Endometrial microvascular endothelial cells (primary cell): Measurements from ENCODE around the gene ZFYVE28. TPM values are rescaled to one million over a fixed set of nuclear protein-coding genes. Genes with fewer than 3 reads are reported as not detected.
"Not testable (repeated sequence)": the region's sequence is repeated elsewhere in the genome, so short reads cannot be mapped to it uniquely, and the experiment has no call there.

Experiments
- in situ Hi-C: cut with HindIII; loops from 2 replicates; pipeline ENCODE4 v1.10.0; 2017; ENCODE audit warnings: low sequenced_read_pairs, low pct_unique_long_range_greater_than_20kb; ENCODE audit errors: inconsistent ontology term
- total RNA-seq: library from RNA; depleted of rRNA; stranded (reverse); fragments of >200 nt; gene quantifications from one replicate; pipeline ENCODE4 v1.2.3, GENCODE V29; 2015; ENCODE audit errors: inconsistent ontology term

Gene ZFYVE28
- total RNA-seq, 1 donor from 2014 or later: 12.3 TPM

DNA sequence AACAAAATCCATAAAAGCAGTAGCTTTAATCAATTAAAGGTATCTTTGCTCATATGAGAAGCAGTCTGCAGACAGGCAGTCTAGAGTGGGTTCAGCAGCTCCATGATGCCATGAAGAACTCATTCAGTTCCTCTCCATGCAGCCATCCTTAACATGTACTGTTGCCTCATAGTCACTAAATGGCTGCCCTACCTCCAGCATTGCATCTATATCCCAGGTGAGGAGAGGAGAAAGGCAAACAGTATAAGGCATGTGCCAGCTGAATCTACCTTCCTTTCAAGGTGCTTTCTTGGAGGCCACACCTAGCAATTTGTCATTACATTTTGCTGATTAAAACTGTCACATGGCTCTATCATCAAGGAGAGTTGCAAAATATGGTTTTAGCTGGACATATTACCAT is 13.6 kb upstream of the ZFYVE28 start:
- in situ Hi-C loops: no loop called here

DNA sequence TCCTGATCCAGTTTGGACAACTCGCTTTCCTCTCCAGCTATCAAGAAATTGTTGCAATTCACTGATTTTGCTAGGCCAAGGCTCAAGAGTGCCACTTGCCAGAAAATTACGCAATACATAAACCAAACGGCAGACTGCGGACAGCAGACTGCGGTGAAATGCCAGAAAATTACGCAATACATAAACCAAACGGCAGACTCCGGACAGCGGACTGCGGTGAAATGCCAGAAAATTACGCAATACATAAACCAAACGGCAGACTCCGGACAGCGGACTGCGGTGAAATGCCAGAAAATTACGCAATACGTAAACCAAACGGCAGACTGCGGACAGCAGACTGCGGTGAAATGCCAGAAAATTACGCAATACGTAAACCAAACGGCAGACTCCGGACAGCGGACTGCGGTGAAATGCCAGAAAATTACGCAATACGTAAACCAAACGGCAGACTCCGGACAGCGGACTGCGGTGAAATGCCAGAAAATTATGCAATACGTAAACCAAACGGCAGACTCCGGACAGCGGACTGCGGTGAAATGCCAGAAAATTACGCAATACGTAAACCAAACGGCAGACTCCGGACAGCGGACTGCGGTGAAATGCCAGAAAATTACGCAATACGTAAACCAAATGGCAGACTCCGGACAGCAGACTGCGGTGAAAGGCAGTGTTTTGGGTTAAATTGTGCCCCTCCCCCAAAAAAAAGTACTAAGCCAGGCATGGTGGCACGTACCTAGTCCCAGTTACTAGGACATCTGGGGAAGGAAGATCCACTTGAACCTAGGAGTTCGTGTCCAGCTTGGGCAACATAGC is 11.7 kb upstream of the ZFYVE28 start:
- in situ Hi-C loops: not testable (repeated sequence)

DNA sequence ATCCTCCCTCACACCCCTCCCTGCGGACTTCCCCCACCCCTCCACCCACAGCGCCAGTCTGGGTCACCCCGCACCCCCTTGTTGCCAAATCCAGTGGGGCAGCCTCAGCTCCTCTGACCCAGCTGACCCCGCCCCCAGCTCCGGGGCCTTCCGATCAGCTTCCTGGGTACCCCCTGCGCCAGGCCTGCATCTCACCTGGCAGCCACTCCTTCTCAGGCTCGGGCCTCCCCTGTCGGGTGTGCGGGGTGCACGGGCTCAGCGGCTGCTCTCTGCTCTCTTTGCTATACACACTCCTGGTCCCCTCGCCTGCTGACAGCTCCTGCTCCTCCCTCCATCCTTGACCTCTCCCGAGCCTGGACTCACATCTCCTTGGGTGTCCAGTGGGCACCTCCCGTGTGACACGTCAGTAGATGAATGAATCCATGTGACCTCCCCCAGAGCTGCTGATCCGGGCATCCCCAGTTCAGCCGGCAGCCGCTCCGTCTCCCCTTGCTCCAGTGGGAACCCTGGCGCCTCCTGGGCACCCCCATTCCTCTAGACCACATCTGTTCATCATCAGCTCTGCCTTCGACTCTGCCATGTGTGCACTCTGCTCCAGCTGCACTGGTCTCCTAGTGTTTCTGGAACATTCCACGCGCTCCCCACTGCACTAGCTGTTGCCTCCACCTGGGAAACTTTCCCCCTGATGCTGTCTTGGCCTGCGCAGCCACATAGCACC is 10.2 kb upstream of the ZFYVE28 start:
- in situ Hi-C loops: no loop called here

DNA sequence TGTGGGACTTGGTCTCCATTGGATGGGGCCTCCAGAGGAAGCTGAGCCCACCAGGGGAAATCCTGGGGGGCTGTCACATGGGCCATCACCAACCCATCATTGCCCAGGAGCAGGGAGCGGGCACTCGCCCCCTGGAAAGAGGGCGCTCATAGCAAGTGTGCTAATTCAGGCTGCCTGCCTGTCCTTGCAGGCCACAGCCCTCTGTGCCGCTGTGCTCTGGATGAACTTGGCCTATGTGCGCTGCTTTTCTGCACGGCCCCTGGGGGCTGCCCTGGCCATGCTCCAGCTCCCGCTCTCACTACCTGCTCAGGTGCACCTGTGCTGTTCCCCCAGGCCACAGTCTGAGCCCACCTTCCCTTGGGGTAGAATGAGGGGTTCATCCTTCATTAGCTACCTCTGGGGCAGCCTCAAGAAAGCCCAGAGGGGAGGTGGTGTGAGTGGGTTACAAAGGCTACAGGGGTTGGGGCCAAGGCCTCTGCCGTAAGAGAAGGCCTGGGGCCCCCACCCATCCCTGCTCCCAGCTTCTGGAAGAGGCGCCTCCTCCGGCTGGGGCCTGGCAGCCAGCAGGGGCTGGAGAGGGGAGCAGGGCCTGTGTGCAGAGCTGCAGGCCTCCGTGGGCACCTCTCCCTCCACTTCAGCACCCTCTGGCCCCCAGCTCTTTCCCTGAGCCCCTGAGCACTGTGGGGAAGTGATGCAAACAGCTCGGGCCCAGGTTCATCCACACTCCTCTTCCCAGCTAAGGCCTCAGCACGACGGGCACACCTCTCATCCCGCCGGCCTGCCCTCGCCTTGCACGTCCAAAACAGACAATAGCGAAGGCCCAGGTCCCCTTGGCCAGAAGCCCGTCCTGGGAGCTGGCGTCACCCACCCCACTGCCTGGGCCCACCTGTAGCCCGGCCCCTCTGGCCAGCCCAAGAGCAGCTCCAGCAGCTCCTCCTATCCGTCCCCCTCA is 9.2 kb upstream of the ZFYVE28 start:
- in situ Hi-C loops: no loop called here

DNA sequence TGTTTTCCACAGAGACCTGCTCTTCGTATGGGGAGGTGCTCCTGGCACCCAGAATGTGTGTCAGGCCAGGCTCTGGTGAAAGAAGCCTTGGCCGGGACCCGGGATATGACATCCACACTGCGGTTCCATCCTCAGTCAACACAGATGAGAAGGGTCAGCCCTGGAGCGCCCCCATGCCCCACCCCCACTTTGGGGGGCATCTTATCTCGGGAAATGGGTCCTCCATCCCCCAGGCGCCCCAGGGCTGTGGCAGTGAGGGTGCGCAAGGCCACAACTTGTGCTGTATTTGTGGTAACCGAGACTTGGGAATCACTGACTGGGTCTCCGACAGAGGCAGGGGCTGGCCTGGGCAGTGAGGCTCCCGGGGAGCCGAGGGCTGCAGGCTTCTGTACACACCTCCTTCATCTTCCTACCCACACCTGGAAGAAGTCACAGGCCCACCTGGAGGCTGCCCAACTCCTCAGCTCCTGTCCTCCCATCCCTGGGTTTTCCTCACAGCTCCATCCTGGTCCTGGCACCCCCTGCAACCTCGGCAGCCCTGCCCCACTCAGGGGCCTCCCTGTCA is 8.3 kb upstream of the ZFYVE28 start:
- in situ Hi-C loops: no loop called here

DNA sequence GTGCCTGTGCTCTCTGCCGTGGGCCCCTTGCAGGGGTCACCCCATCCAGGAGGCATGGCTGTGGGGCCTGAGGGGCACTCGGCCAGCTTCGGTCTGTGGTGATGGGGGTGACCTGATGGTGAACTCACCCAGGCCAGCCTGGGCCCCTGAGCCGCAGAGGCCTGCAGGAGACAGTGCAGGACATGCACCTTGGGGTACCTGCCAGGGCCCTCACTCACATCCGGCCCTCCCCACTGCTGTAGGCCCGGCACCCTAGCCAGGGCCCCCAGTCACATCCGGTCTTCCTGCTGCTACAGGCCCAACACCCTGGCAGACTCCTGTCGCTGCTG is 7.6 kb upstream of the ZFYVE28 start:
- in situ Hi-C loops: no loop called here

DNA sequence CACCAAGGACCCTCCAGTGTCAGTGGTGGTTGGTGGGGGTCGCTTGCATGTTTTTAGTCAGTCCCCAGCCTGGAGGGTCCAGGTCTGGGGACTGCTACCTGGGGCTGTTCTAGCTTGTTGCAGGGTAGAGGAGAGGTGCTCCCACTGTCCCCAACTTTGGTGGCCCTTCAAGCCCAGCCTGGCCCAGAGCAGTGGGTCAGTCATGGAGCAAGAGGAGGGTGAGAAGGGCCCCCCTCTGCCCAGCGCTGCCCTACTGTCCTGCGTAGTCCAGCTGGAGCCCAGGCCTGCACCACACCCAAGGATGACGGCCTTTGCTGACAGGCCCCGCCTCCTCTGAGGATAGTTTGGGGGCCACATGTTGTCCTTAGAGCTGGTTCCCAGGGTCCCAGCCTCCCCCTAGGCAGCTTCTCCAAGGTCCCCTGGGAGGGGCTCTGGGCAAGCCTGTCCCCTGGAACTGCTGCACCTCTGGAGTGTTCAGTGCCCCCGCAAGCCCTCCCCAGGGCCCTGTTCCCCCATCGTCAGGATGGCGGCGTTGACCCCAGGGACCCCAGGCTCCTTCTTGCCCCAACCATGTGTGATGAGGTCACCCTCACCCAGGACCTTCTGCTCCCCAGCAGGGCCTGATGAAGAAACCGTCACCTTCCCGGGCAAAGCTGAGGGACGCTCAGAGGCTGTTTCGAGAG is 7.1 kb upstream of the ZFYVE28 start:
- in situ Hi-C loops: no loop called here

DNA sequence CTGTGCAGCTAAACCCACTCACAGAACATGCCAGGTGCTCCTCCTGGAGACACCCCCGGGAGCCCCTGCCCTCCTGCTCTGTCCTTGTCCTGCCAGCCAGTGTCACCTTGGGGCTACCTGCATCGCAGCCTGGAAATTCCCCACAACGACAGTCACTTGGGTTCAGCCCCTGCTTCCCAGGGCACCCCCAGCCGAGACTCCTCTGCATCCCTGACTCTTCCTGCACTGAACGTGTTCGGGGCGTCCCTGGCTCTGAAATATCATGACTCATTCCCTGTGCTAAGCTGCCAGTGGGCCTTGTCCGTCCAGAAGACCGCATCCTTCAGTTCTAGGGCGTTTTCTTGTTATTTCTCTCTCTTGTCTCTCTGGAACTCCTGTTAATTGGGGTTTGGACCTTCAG is 6.1 kb upstream of the ZFYVE28 start:
- in situ Hi-C loops: no loop called here

DNA sequence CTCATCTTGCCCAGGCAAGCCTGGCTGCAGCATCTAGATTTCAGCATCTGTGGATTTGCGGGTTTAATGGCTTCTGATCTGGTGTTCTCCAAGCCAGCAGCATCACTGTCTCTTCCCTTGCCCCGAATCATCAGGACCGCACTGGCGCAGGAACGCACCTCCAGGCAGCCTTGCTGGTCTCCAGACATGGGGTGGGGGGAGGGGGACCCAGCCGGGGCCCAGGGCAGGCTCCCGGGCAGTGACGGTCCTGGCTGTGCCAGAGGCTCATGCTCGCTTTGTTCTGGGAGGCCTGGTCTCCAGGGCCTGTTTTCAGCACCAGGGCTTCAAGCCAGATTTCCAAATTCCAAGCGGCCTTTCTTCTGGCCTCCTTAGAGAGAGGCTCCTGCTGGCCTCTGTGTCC is 5.2 kb upstream of the ZFYVE28 start:
- in situ Hi-C loops: no loop called here

DNA sequence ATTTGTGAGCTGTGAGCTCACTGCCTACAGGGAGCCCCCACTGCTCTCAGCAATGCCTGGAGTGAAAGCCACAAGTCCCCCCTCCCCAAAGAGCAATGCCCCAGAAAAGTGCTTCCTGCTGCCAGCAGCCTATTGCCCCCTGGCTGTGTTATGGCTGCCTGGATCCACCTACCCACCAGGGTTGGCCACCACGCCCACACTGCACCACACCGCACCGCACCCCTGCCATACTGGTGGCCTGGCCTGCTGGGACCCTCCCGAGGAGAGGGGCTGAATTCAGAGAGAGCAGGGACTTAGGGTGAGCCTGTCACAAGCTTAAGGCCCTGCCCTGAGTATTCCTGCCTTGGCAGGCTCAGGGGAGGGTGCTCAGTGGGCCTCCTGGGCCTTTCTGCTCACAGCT is 4.6 kb upstream of the ZFYVE28 start:
- in situ Hi-C loops: no loop called here

DNA sequence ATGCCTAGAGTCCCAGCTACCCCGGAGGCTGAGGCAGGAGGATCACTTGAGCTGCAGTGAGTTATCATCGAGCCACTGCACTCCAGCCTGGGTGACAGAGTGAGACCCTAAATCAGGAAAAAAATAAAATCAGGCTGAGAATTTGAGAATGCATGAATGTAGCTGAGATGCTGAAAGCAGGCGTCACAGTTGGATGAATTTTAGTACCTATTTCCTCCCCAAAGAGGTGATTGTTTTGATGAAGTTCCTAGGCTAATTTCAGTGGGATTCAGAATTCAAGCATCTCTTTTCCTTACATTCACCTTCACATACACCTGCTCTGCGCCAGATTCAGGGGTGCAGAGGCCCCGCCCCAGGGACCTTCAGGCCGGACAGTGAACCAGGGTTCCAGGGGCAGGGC is 3.5 kb upstream of the ZFYVE28 start:
- in situ Hi-C loops: no loop called here

DNA sequence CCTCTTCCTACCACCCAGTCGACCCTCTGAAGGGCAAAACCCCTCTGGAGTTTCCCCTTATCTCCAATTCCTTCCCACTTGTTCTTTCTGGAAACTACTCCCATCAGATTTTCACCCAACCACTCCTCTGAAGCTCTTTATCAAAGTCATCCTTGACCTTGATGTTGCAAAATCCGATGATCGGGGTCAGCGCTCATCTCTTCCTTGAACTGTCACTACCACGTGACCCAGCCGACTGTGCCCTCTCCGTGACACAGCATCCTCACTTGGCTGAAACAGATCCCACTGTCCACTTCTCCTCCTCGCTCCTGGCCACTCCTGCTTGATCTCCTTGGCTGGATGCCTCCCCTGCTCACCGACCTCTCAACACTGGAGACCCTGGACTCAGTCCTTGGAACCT is 1.4 kb upstream of the ZFYVE28 start:
- in situ Hi-C loops: no loop called here

DNA sequence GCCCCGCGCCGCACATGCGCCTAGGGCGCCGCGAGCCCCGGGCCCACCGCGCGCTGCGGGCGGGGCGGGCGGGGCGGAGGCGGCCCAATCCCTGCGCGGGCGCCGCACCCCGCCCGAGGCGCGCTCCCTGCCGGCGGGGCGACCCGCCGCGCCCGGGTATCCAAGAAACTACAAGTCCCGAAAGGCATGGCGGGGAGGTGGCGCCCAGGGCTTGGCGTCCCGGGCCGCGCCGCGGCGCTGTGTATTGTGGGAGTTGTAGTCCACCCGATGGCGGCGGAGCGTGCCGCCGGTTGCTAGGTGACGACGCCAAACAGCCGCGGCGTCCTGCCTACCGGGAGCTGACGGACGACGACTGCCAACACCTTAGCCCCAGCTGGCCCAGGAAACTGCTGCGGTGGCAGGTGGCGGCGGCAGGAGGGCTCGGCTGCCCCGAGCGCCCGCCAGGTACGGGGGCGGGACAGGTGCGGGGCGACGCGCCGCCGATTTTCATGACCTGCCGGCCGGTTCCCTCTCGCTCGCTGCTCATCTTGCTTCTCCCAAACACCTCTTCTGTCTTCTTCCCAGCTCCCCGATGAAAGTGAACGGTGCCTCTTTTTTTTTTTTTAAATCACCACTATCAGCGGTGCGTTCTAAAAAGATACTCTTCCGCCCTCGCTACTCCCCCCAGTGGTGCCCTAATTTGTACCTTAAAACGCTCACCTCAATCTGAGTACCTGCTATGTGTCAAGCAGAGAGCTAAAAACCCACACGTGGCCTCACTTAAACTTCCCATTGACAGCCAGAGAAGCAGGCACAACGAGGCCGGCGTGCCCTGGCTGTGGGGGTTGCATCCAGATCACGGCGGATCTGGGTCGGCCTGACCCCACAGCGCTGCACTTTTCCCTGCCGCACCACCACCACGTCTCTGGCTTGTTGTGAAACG is 466 bp upstream of the ZFYVE28 start, which contains the start of gene CFAP99:
Gene CFAP99, plus strand, starts transcription at position 306 of the 922 bp plus-strand sequence.
- in situ Hi-C loops: no loop called here

DNA sequence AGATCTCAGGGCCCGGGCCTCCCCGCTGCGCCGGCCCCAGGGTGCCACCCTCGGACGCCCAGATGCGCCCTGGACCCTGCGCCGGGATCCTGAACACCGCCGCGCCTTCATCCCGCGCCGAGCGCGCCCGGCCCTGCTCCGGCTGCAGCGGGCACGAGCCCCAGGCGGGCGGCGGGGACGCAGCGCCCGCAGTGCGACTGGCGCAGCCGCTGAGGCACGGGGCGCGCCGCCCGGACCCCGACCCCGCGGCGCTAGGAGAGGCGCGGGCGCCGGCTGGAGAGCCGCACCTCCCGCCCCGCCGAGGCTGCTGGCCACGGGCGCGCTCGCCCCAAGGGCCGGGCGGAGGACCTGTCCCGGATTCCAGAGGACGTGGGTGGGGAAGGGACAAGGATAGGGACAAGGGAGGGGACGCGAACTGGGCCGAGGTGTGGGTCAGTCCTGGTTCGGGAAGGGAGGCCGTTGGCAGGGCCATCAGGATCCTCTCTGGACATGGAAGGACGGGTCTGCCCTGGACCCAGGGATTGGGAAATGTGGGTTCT is 1.1 kb downstream of the ZFYVE28 start:
- in situ Hi-C loops: no loop called here

DNA sequence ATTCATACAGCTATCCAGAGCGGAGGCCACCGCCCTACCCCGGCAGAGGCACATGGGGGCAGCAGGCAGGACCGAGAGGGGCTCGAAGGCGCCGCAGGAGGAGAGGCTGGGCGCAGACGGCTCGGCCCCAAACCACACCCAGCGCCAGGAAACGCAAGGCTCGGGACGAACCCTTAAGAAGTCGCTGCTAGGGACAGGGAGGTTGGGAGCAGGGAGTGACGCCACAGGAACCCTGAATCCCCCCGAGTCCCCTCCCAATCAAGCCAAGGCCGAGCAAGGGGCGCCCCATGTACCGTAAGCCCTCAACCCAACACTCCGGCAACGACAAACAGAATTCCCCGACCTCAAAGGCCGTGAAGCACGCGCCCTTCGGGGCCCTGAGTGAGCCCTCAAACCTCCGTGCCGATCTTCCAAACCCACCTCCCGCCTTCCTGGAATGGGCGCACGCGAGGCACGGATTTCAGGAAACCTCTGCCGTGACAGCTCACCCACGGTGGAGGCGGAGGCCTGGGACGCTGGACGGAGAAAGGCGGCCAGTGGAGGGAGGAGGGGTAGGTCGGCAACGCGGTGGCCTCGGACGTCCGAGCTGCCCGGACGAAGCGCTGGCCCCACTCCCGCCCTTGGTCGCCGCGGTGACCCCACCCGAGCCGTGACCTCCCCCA is 1.8 kb downstream of the ZFYVE28 start:
- in situ Hi-C loops: no loop called here

DNA sequence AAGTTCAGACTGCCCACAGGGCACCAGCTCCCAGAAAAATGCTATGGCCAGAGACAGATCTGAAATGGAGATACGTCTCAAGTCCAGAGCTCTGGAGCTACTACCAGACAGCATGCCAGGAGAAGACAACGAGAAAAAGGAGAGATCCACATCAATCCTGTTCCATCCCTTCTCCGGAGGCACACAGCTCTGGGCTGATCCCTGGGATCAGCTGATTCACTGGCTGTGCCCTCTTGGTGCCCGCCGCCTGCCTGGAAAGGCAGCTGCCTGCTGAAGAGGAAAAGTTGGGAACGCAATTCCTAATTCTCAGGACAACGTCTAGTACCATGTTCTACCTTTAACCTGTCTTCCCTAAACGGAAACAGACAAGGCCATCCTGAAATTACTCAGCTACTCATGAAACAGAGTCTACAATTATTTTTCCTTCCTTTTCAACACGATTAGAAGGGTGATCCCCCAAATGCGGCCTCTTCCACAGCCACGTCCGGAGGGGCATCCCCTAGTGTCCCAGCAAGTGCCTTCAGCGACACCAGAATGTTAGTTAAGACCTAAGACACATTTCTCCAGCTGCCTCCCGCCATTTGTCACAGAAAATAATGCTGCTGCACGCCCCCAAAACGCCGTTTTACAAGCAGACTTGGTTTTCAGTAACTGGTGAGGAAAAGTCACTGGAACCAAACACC is 2.4 kb downstream of the ZFYVE28 start:
- in situ Hi-C loops: no loop called here
